T-cell (primary cell): ENCODE data around the gene PTPN2. TPM values are rescaled to one million over a fixed set of nuclear protein-coding genes. Genes with fewer than 3 reads are reported as not detected.

Source experiments
- ATAC-seq, 4 experiments: fragments of 200-7000 bp in 3 of 4; fragments of 150-1000 bp in 1 of 4; cut with Tn5 transposase; replicated peaks in 1 of 4; 1 replicate in 3 of 4; 2 replicates in 1 of 4; pipeline ENCODE4 v1.10.0; 2021; ENCODE audit warnings: moderate library complexity in 3 of 4, mild to moderate bottlenecking in 2 of 4, moderate number of reproducible peaks in 1 of 4
- CTCF ChIA-PET, 2 donors: fragments of 300-600 bp; sonication (Branson Sonifier 250); formaldehyde crosslinking; loops; one replicate each; lab custom pipeline; 2022; ENCODE audit warnings: antibody characterized with exemption in 2 of 2; lab: Charles Lee
- POLR2A ChIA-PET, 2 donors: fragments of 300-600 bp; sonication (Branson Sonifier 250); formaldehyde crosslinking; loops; one replicate each; lab custom pipeline; 2022; ENCODE audit warnings: antibody characterized with exemption in 2 of 2; lab: Charles Lee
- DNase-seq, 35 experiments: peaks; one replicate each; pipeline versions ENCODE4 v3.0.0 to v3.0.0-alpha.2; 2013 to 2023
- H3K27ac ChIP-seq: one replicate; pipeline ENCODE4 v1.5.1; 2013; ENCODE audit warnings: low read length
- H3K27me3 ChIP-seq, 2 experiments: replicated peaks in 1 of 2; 1 replicate in 1 of 2; 2 replicates in 1 of 2; pipeline versions ENCODE4 v1.6.1 to v1.7.0; 2013; ENCODE audit warnings: low read length in 1 of 2, mixed read lengths in 1 of 2; ENCODE audit not compliant: control insufficient read depth in 2 of 2, insufficient read depth in 2 of 2; ENCODE audit errors: extremely low read depth in 1 of 2
- H3K36me3 ChIP-seq, 2 donors: 1 replicate in 1 of 2; 2 replicates in 1 of 2; pipeline versions ENCODE4 v1.6.1 to v1.7.0; 2013; ENCODE audit warnings: low read length in 1 of 2; ENCODE audit not compliant: control insufficient read depth in 2 of 2, insufficient read depth in 1 of 2; ENCODE audit errors: extremely low read depth in 1 of 2
- H3K4me1 ChIP-seq, 2 experiments: 1 replicate in 1 of 2; 2 replicates in 1 of 2; pipeline versions ENCODE4 v1.6.1 to v1.7.0; 2013; ENCODE audit warnings: low read length in 2 of 2, mixed read lengths in 1 of 2; ENCODE audit not compliant: insufficient read depth in 2 of 2, control insufficient read depth in 1 of 2; ENCODE audit errors: extremely low read depth in 1 of 2
- H3K4me3 ChIP-seq, 2 donors: 1 replicate in 1 of 2; 2 replicates in 1 of 2; pipeline versions ENCODE4 v1.5.1 to v1.7.0; 2013; ENCODE audit warnings: mild to moderate bottlenecking in 2 of 2, low read length in 1 of 2, moderate library complexity in 1 of 2; ENCODE audit not compliant: control insufficient read depth in 1 of 2; ENCODE audit errors: extremely low read depth in 1 of 2
- H3K9me3 ChIP-seq: 2 replicates; pipeline ENCODE4 v1.7.0; 2013
- H3K27ac Mint-ChIP-seq, 2 donors: one replicate each; pipeline ENCODE4 v1.8.0; 2020 to 2021; ENCODE audit warnings: mild to moderate bottlenecking in 2 of 2, mixed read lengths in 2 of 2
- H3K27me3 Mint-ChIP-seq, 2 donors: one replicate each; pipeline ENCODE4 v1.8.0; 2021 to 2022; ENCODE audit warnings: mixed read lengths in 2 of 2
- H3K36me3 Mint-ChIP-seq: one replicate; pipeline ENCODE4 v1.8.0; 2021; ENCODE audit warnings: mixed read lengths
- H3K4me1 Mint-ChIP-seq, 3 donors: one replicate each; pipeline ENCODE4 v1.8.0; 2020 to 2022; ENCODE audit warnings: mixed read lengths in 3 of 3, mild to moderate bottlenecking in 1 of 3
- H3K4me3 Mint-ChIP-seq, 3 donors: one replicate each; pipeline ENCODE4 v1.8.0; 2020 to 2022; ENCODE audit warnings: mild to moderate bottlenecking in 3 of 3, mixed read lengths in 3 of 3, moderate library complexity in 3 of 3
- H3K9me3 Mint-ChIP-seq, 3 donors: one replicate each; pipeline ENCODE4 v1.8.0; 2020 to 2022; ENCODE audit warnings: mixed read lengths in 3 of 3
- WGBS: methylation state at CpG from one replicate; pipeline ENCODE4 v1.1.5; 2013; ENCODE audit warnings: missing lambda C conversion rate; ENCODE audit not compliant: insufficient coverage; 5-methylcytosine and 5-hydroxymethylcytosine counted together
- total RNA-seq, 35 experiments: library from RNA in 6 of 35; stranded (reverse) in 6 of 35; fragments of 120-200 nt in 1 of 35; gene quantifications; one replicate each; pipeline versions ENCODE4 v1.2.1 to v1.2.4 and lab custom pipeline; 2013 to 2026

The PTPN2 gene
- total RNA-seq, 5 donors from 2014 or later (not counting 1 experiment from before 2014, with no cell fraction given): 44.8 to 78.4 (median 57.2) TPM

GRCh38 chr18:12839057-12839525 lies 44.9 kb downstream of the PTPN2 start:
- H3K9me3 Mint-ChIP-seq: no peaks in the 10 kb centered on the region
- Histone ChIP-seq H3K9me3 (no peaks in the 10 kb centered on the region), H3K4me1 (peaks cover 28 to 29% of the 10 kb centered on the region in 2 experiments), H3K27ac (peak overlapping the region; percentile 83), H3K27me3 (no peaks in the 10 kb centered on the region), H3K36me3 (peaks cover 2 to 18% of the 10 kb centered on the region in 2 donors), H3K4me3 (peak overlapping the region in 1 of 2 donors; percentile 23)
- peaks cover 59 to 62% (median 61%) of the 10 kb centered on the region in 3 donors for H3K4me1 Mint-ChIP-seq
- peak in 2 of 35 experiments; percentile 6 to 48 for DNase-seq
- H3K36me3 Mint-ChIP-seq: peaks cover 32% of the 10 kb centered on the region
- POLR2A ChIA-PET: interaction anchor here (0.6 to 1.0 kb wide), 6 partner anchors 44 to 462 kb away, joined by 3 to 18 read pairs (median 5); partner anchors contain the start of gene PTPN2 (in 1 of the 2)
- no peaks in the 10 kb centered on the region for H3K27me3 Mint-ChIP-seq
- CTCF ChIA-PET: interaction anchor here in 1 of 2 donors (0.5 to 1.5 kb wide), 4 partner anchors 28 to 1288 kb away, joined by 3 to 9 read pairs (median 3); partner anchors contain the start of gene PTPN2
- peak overlapping the region; percentile 86 to 90 for H3K27ac Mint-ChIP-seq
- peak overlapping the region; percentile 68 to 71 (median 70) for H3K4me3 Mint-ChIP-seq
- 0% methylated on average over 2 of the region's 2 CpGs for WGBS
- ATAC-seq: peak; percentile 45 to 57 (median 51)

- 0% methylated on average over 1 of the region's 4 CpGs for WGBS
- Histone ChIP-seq H3K9me3 (no peaks in the 10 kb centered on the region), H3K27ac (peak overlapping the region; percentile 83), H3K4me1 (peaks cover 24 to 29% of the 10 kb centered on the region in 2 experiments), H3K4me3 (no peak overlapping the region), H3K27me3 (no peaks in the 10 kb centered on the region), H3K36me3 (peaks cover 2 to 22% of the 10 kb centered on the region in 2 donors)
- ATAC-seq (no peak), DNase-seq (peak in 1 of 35 experiments; percentile 20)
- POLR2A ChIA-PET: interaction anchor here in 1 of 2 donors (1.0 kb wide), 1 partner anchor 45 kb away, joined by 8 read pairs; the partner anchor contains the start of gene PTPN2
- peak overlapping the region; percentile 90 to 95 for H3K27ac Mint-ChIP-seq
- peak overlapping the region; percentile 54 to 70 (median 58) for H3K4me3 Mint-ChIP-seq
- no peaks in the 10 kb centered on the region for H3K27me3 Mint-ChIP-seq
- peaks cover 53 to 57% (median 55%) of the 10 kb centered on the region in 3 donors for H3K4me1 Mint-ChIP-seq
- H3K9me3 Mint-ChIP-seq: no peaks in the 10 kb centered on the region
- H3K36me3 Mint-ChIP-seq: peaks cover 34% of the 10 kb centered on the region
- CTCF ChIA-PET: interaction anchor here in 1 of 2 donors (0.6 kb wide), 1 partner anchor 105 kb away, joined by 3 read pairs; no protein-coding TSS in a partner anchor
These were observed 45.8 kb downstream of the PTPN2 start for GRCh38 chr18:12838178-12838634.

GRCh38 chr18:12837747-12838146 lies 46.3 kb downstream of the PTPN2 start:
- peaks cover 53 to 59% (median 56%) of the 10 kb centered on the region in 3 donors for H3K4me1 Mint-ChIP-seq
- H3K4me1 ChIP-seq: peaks cover 24 to 29% of the 10 kb centered on the region in 2 experiments
- H3K4me3 ChIP-seq: no peak overlapping the region

GRCh38 chr18:12836551-12836950 lies 47.5 kb downstream of the PTPN2 start:
- Mint-ChIP-seq H3K9me3 (no peaks in the 10 kb centered on the region), H3K27me3 (no peaks in the 10 kb centered on the region), H3K36me3 (peaks cover 35% of the 10 kb centered on the region), H3K4me1 (peaks cover 44 to 49% (median 47%) of the 10 kb centered on the region in 3 donors), H3K27ac (no peak overlapping the region), H3K4me3 (no peak overlapping the region)
- Histone ChIP-seq H3K4me3 (no peak overlapping the region), H3K4me1 (peaks cover 21 to 29% of the 10 kb centered on the region in 2 experiments), H3K27ac (no peak overlapping the region), H3K36me3 (peaks cover 2 to 27% of the 10 kb centered on the region in 2 donors), H3K9me3 (no peaks in the 10 kb centered on the region), H3K27me3 (no peaks in the 10 kb centered on the region)
- CTCF ChIA-PET: no interaction called here
- 78% methylated on average over 3 of the region's 5 CpGs for WGBS
- ATAC-seq (no peak), DNase-seq (no peak)
- POLR2A ChIA-PET: interaction anchor here in 1 of 2 donors (0.6 to 0.8 kb wide), 2 partner anchors 12 to 721 kb away, joined by 3 read pairs; no protein-coding TSS in a partner anchor

More at GRCh38 chr18:12837747-12838146, 46.3 kb downstream of the PTPN2 start:
- Mint-ChIP-seq H3K27me3 (no peaks in the 10 kb centered on the region), H3K36me3 (peaks cover 38% of the 10 kb centered on the region), H3K27ac (peak overlapping the region; percentile 90 to 95), H3K9me3 (no peaks in the 10 kb centered on the region), H3K4me3 (peak overlapping the region in 2 of 3 donors; percentile 54 to 70)
- Histone ChIP-seq H3K27me3 (no peaks in the 10 kb centered on the region), H3K9me3 (no peaks in the 10 kb centered on the region), H3K27ac (peak overlapping the region; percentile 83), H3K36me3 (peaks cover 2 to 25% of the 10 kb centered on the region in 2 donors)
- ATAC-seq (no peak), DNase-seq (no peak)
- ChIA-PET POLR2A (no interaction called here), CTCF (interaction anchor here in 1 of 2 donors (0.6 kb wide), 1 partner anchor 106 kb away, joined by 3 read pairs; no protein-coding TSS in a partner anchor)

GRCh38 chr18:12828116-12829051 lies 55.7 kb downstream of the PTPN2 start:
- peaks cover 8 to 12% (median 8%) of the 10 kb centered on the region in 3 donors for H3K4me1 Mint-ChIP-seq
- Histone ChIP-seq H3K27me3 (no peaks in the 10 kb centered on the region), H3K4me3 (no peak overlapping the region), H3K4me1 (no peaks in the 10 kb centered on the region), H3K36me3 (peaks cover 5 to 62% of the 10 kb centered on the region in 2 donors), H3K9me3 (peaks cover 3% of the 10 kb centered on the region), H3K27ac (no peak overlapping the region)
- H3K4me3 Mint-ChIP-seq: no peak overlapping the region
- no peak for ATAC-seq
- peaks cover 0 to 11% (median 3%) of the 10 kb centered on the region in 3 donors for H3K9me3 Mint-ChIP-seq
- no peak overlapping the region for H3K27ac Mint-ChIP-seq
- peaks cover 61% of the 10 kb centered on the region for H3K36me3 Mint-ChIP-seq
- 100% methylated on average over 2 of the region's 4 CpGs for WGBS
- ChIA-PET CTCF (no interaction called here), POLR2A (interaction anchor here in 1 of 2 donors (0.6 kb wide), 1 partner anchor 286 kb away, joined by 10 read pairs; no protein-coding TSS in a partner anchor)
- H3K27me3 Mint-ChIP-seq: no peaks in the 10 kb centered on the region
- no peak for DNase-seq

- no peaks in the 10 kb centered on the region for H3K27me3 ChIP-seq
- Mint-ChIP-seq H3K27ac (no peak overlapping the region), H3K27me3 (no peaks in the 10 kb centered on the region), H3K4me3 (no peak overlapping the region), H3K9me3 (peaks cover 0 to 11% (median 3%) of the 10 kb centered on the region in 3 donors), H3K4me1 (peaks cover 0 to 10% (median 8%) of the 10 kb centered on the region in 3 donors), H3K36me3 (peaks cover 56% of the 10 kb centered on the region)
- CTCF ChIA-PET: no interaction called here
- POLR2A ChIA-PET: no interaction called here
- H3K36me3 ChIP-seq: peaks cover 5 to 64% of the 10 kb centered on the region in 2 donors
- no peaks in the 10 kb centered on the region for H3K4me1 ChIP-seq
- no peak overlapping the region for H3K4me3 ChIP-seq
- no peak overlapping the region for H3K27ac ChIP-seq
- no peak for DNase-seq
- ATAC-seq: no peak
- H3K9me3 ChIP-seq: peaks cover 3% of the 10 kb centered on the region
- WGBS: no CpG with 5 or more reads among the region's 3 CpGs
These were observed 56.4 kb downstream of the PTPN2 start for GRCh38 chr18:12827588-12827987.
